Measurements from ENCODE around the gene SCFD2.

DNA sequence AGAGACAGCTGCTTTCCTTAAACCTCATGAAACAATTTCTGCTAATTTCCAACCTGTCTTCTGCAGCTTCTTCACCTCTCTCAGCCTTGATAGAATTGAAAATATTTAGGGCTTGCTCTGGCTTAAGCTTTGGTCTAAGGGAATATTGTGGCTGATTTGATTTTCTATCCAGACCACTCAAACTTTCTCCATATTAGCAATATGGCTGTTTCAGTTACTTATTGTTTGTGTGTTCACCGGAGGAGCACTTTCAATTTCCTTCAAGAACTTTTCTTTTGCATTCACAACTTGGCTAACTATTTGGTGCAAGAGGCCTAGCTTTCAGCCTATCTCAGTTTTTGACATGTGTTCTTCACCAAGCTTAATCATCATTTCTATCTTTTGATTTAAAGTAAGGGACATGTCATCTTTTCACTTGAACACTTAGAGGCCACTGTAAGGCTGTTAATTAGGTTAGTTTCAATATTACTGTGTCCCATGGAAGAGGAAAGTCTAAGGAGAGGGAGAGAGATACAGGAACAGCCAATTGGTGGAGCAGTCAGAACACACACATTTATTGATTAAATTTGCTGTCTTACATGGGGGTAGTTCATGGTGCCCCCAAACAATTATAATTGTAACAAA lies 290.6 kb downstream of the SCFD2 start:
- TF ChIP-seq, protein P1, sequence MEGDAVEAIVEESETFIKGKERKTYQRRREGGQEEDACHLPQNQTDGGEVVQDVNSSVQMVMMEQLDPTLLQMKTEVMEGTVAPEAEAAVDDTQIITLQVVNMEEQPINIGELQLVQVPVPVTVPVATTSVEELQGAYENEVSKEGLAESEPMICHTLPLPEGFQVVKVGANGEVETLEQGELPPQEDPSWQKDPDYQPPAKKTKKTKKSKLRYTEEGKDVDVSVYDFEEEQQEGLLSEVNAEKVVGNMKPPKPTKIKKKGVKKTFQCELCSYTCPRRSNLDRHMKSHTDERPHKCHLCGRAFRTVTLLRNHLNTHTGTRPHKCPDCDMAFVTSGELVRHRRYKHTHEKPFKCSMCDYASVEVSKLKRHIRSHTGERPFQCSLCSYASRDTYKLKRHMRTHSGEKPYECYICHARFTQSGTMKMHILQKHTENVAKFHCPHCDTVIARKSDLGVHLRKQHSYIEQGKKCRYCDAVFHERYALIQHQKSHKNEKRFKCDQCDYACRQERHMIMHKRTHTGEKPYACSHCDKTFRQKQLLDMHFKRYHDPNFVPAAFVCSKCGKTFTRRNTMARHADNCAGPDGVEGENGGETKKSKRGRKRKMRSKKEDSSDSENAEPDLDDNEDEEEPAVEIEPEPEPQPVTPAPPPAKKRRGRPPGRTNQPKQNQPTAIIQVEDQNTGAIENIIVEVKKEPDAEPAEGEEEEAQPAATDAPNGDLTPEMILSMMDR (IDR thresholded peaks at IDR 0.05), result no peak
- TF ChIP-seq POLR2A (IDR thresholded peaks at IDR 0.05) (no peak), POLR2AphosphoS5 (IDR thresholded peaks at IDR 0.05) (no peak)
